ENCODE measurements around the gene LRRC18.

LRRC18 gene

GRCh38 chr10:48929413-48929990 lies 10.1 kb downstream of the LRRC18 start:
- no peak overlapping the region for H3K27ac ChIP-seq
- TF ChIP-seq, protein P1, sequence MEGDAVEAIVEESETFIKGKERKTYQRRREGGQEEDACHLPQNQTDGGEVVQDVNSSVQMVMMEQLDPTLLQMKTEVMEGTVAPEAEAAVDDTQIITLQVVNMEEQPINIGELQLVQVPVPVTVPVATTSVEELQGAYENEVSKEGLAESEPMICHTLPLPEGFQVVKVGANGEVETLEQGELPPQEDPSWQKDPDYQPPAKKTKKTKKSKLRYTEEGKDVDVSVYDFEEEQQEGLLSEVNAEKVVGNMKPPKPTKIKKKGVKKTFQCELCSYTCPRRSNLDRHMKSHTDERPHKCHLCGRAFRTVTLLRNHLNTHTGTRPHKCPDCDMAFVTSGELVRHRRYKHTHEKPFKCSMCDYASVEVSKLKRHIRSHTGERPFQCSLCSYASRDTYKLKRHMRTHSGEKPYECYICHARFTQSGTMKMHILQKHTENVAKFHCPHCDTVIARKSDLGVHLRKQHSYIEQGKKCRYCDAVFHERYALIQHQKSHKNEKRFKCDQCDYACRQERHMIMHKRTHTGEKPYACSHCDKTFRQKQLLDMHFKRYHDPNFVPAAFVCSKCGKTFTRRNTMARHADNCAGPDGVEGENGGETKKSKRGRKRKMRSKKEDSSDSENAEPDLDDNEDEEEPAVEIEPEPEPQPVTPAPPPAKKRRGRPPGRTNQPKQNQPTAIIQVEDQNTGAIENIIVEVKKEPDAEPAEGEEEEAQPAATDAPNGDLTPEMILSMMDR (conservative IDR thresholded peaks at IDR 0.05): no peak

GRCh38 chr10:48926764-48927540 lies 12.7 kb downstream of the LRRC18 start:
- TF ChIP-seq, protein P1 (conservative IDR thresholded peaks at IDR 0.05): no peak

DNA sequence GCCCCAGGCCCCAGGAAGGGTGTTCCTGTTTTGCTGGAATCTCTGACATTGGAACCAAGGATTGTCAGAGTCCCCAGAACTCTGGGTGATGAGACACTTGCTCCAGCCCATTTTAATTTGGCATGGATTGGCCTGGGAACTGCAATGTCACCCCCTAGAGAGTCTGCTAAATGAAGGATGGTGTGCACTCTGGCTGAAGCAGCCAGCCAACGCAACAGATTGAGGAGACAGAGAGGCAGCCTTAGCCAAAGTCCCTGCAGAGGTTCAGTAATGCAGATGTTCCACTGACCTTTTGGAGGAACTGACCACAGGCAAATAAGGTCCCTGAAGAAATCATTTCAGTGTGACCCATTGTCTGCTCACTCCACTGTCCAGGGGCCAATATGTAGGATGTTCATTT lies 13.4 kb downstream of the LRRC18 start:
- no peak overlapping the region for H3K27ac ChIP-seq
- TF ChIP-seq, protein P1 (conservative IDR thresholded peaks at IDR 0.05): no peak

More at GRCh38 chr10:48926764-48927540, 12.7 kb downstream of the LRRC18 start:
- H3K27ac ChIP-seq: no peak overlapping the region

- H3K27ac ChIP-seq: no peak overlapping the region
- TF ChIP-seq, protein P1 (conservative IDR thresholded peaks at IDR 0.05): no peak
These were observed 14.7 kb downstream of the LRRC18 start for GRCh38 chr10:48924988-48925387.

DNA sequence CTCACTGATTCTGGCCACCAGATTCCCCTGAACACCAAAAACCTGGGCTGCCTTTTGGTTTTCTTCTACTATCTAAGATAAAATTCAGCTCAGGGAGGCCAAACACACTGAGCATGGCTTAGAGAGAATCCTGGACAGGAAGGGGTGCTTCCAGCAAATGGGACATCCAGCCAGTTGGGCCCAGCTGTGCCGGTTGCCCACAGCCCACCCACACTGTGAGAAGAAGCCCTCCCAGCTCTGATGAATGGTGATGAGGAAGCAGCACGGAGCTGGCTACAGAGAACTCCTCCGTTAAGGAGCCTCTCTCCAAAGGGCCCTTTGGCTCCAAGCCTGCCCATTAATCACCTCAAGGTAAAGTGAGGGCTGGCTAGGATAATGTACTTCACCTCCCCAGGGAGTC lies 15.9 kb downstream of the LRRC18 start:
- H3K27ac ChIP-seq: no peak overlapping the region
- TF ChIP-seq, protein P1 (conservative IDR thresholded peaks at IDR 0.05): no peak

- TF ChIP-seq, protein P1 (conservative IDR thresholded peaks at IDR 0.05): no peak
- H3K27ac ChIP-seq: no peak overlapping the region
These were observed 26.0 kb downstream of the LRRC18 start for GRCh38 chr10:48913674-48914073.

- TF ChIP-seq, protein P1 (conservative IDR thresholded peaks at IDR 0.05): no peak
- no peak overlapping the region for H3K27ac ChIP-seq
These were observed 29.1 kb downstream of the LRRC18 start for GRCh38 chr10:48910548-48910947.
